GM21737 (cell line): ENCODE results near the gene TPH2.
A peak's percentile ranks its signal among the peaks of the same experiment; 100 is the strongest.

ENCODE experiments used
- ATAC-seq: cut with Tn5 transposase; IDR thresholded peaks from one replicate; pipeline ENCODE4 v1.9.1; 2021; ENCODE audit warnings: mild to moderate bottlenecking, moderate library complexity; ENCODE audit not compliant: unreplicated experiment

The TPH2 gene

GRCh38 chr12:71958457-71958856 lies 19.8 kb downstream of the TPH2 start:
- ATAC-seq = no peak

GRCh38 chr12:71958993-71959578 lies 20.4 kb downstream of the TPH2 start:
- ATAC-seq = no peak

- ATAC-seq = no peak
These were observed 28.6 kb downstream of the TPH2 start for GRCh38 chr12:71967211-71967610.

- no peak for ATAC-seq
These were observed 30.7 kb downstream of the TPH2 start for GRCh38 chr12:71969330-71969729.

- no peak for ATAC-seq
These were observed 31.4 kb downstream of the TPH2 start for GRCh38 chr12:71970031-71970430.

- ATAC-seq = no peak
These were observed 33.9 kb downstream of the TPH2 start for GRCh38 chr12:71972441-71973074.

GRCh38 chr12:71973687-71974086 lies 35.0 kb downstream of the TPH2 start:
- no peak for ATAC-seq

GRCh38 chr12:71980538-71980937 lies 41.9 kb downstream of the TPH2 start:
- ATAC-seq = no peak

GRCh38 chr12:71981149-71981548 lies 42.5 kb downstream of the TPH2 start:
- no peak for ATAC-seq

- ATAC-seq = no peak
These were observed 56.1 kb downstream of the TPH2 start for GRCh38 chr12:71994715-71995114.

- no peak for ATAC-seq
These were observed 61.1 kb downstream of the TPH2 start for GRCh38 chr12:71999795-72000194.

GRCh38 chr12:72000969-72001648 lies 62.5 kb downstream of the TPH2 start:
- ATAC-seq = no peak

- ATAC-seq = no peak
These were observed 68.1 kb downstream of the TPH2 start for GRCh38 chr12:72006766-72007165.

GRCh38 chr12:72010356-72010755 lies 71.7 kb downstream of the TPH2 start:
- ATAC-seq = no peak

- ATAC-seq = no peak
These were observed 72.7 kb downstream of the TPH2 start for GRCh38 chr12:72011374-72011773.

- ATAC-seq = no peak
These were observed 74.2 kb downstream of the TPH2 start for GRCh38 chr12:72012874-72013273.

- no peak for ATAC-seq
These were observed 77.2 kb downstream of the TPH2 start for GRCh38 chr12:72015895-72016294.

- ATAC-seq = peak; percentile 95
These were observed 78.5 kb downstream of the TPH2 start for GRCh38 chr12:72017054-72017651.

GRCh38 chr12:72018036-72018435 lies 79.4 kb downstream of the TPH2 start:
- ATAC-seq = no peak

- no peak for ATAC-seq
These were observed 86.0 kb downstream of the TPH2 start for GRCh38 chr12:72024613-72025012.

- ATAC-seq = no peak
These were observed 86.9 kb downstream of the TPH2 start for GRCh38 chr12:72025524-72025923.

GRCh38 chr12:72028966-72029365 lies 90.3 kb downstream of the TPH2 start:
- ATAC-seq = no peak
